ENCODE data around the gene CREG2.

Gene CREG2

GRCh38 chr2:101410114-101410513 lies 22.8 kb upstream of the CREG2 start:
- no peak for DNase-seq (ENCODE audit: low read depth in 2 of 3, low spot score in 2 of 3)

GRCh38 chr2:101409699-101410098 lies 22.4 kb upstream of the CREG2 start:
- DNase-seq (ENCODE audit: low read depth in 2 of 3, low spot score in 2 of 3): no peak

GRCh38 chr2:101408925-101409324 lies 21.6 kb upstream of the CREG2 start:
- no peak for DNase-seq (ENCODE audit: low read depth in 2 of 3, low spot score in 2 of 3)

GRCh38 chr2:101405351-101405899 lies 18.1 kb upstream of the CREG2 start:
- DNase-seq (ENCODE audit: low read depth in 2 of 3, low spot score in 2 of 3): no peak

- no peak for DNase-seq (ENCODE audit: low read depth in 2 of 3, low spot score in 2 of 3)
Observed at GRCh38 chr2:101403745-101404144, 16.4 kb upstream of the CREG2 start.

GRCh38 chr2:101402630-101403029 lies 15.3 kb upstream of the CREG2 start:
- DNase-seq (ENCODE audit: low read depth in 2 of 3, low spot score in 2 of 3): no peak

GRCh38 chr2:101401906-101402305 lies 14.6 kb upstream of the CREG2 start:
- DNase-seq (ENCODE audit: low read depth in 2 of 3, low spot score in 2 of 3): no peak

GRCh38 chr2:101401326-101401665 lies 14.0 kb upstream of the CREG2 start:
- DNase-seq (ENCODE audit: low read depth in 2 of 3, low spot score in 2 of 3): no peak

GRCh38 chr2:101400506-101401325 lies 13.4 kb upstream of the CREG2 start:
- no peak for DNase-seq (ENCODE audit: low read depth in 2 of 3, low spot score in 2 of 3)

- no peak for DNase-seq (ENCODE audit: low read depth in 2 of 3, low spot score in 2 of 3)
Observed at GRCh38 chr2:101400048-101400447, 12.7 kb upstream of the CREG2 start.

- DNase-seq (ENCODE audit: low read depth in 2 of 3, low spot score in 2 of 3): no peak
Observed at GRCh38 chr2:101399021-101399799, 11.9 kb upstream of the CREG2 start.

- no peak for DNase-seq (ENCODE audit: low read depth in 2 of 3, low spot score in 2 of 3)
Observed at GRCh38 chr2:101398116-101398821, 11.0 kb upstream of the CREG2 start.

- no peak for DNase-seq (ENCODE audit: low read depth in 2 of 3, low spot score in 2 of 3)
Observed at GRCh38 chr2:101396316-101396717, 9.0 kb upstream of the CREG2 start.

- DNase-seq (ENCODE audit: low read depth in 2 of 3, low spot score in 2 of 3): no peak
Observed at GRCh38 chr2:101395545-101396315, 8.4 kb upstream of the CREG2 start.

- no peak for DNase-seq (ENCODE audit: low read depth in 2 of 3, low spot score in 2 of 3)
Observed at GRCh38 chr2:101388232-101388631, 929 bp upstream of the CREG2 start.

- DNase-seq (ENCODE audit: low read depth in 2 of 3, low spot score in 2 of 3): no peak
Observed at GRCh38 chr2:101386599-101387150, 628 bp downstream of the CREG2 start.

- no peak for DNase-seq (ENCODE audit: low read depth in 2 of 3, low spot score in 2 of 3)
Observed at GRCh38 chr2:101383016-101383541, 4.2 kb downstream of the CREG2 start.

GRCh38 chr2:101382442-101382841 lies 4.9 kb downstream of the CREG2 start:
- no peak for DNase-seq (ENCODE audit: low read depth in 2 of 3, low spot score in 2 of 3)

GRCh38 chr2:101380376-101380775 lies 6.9 kb downstream of the CREG2 start:
- DNase-seq (ENCODE audit: low read depth in 2 of 3, low spot score in 2 of 3): no peak

- DNase-seq (ENCODE audit: low read depth in 2 of 3, low spot score in 2 of 3): no peak
Observed at GRCh38 chr2:101379091-101379490, 8.2 kb downstream of the CREG2 start.
